ENCODE data around the gene APOL4.
A peak's percentile ranks its signal among the peaks of the same experiment; 100 is the strongest.

The APOL4 gene

DNA sequence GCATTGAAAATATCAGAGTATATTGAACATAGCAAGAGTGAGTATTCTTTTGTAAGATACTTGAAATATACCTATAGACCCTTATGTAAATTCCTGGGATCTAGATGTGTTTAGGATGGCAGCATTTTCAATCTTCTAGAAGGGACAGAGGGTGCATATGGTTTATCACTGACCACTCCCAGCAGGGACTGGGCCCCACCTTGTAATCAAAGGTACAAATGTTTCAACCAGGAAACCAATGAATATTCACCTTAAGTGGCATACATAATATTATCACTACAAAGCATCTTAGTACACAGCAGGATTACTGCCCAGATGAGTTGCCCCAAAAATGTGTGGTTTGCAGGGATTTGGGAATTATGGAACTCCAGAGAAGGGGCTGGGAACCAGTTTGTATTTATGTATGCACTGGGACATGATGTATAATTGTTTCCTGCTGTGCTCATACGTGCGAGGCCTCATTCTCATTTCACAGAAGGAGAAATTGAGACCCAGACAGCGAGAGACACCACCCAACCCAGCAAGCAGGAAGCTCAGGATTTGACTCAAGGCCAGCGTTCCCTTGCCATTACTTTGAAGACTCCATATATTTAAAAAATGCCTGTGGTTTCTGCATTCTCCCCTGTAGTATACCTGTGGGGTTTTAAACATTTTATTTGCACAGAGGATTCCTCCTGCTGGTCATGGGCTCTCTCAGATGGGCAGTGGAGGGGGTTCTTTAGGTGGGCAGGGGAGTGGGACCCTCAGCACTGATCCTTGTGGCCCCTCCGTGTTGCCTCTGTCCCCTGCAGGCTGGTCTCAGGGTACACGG, 5.2 kb downstream of the APOL4 start:
- no peak overlapping the region for H3K4me3 ChIP-seq (replicated peaks; ENCODE audit: low read depth, low read length)
- no peak for DNase-seq (ENCODE audit: low read depth)
- TF ChIP-seq, protein P1, sequence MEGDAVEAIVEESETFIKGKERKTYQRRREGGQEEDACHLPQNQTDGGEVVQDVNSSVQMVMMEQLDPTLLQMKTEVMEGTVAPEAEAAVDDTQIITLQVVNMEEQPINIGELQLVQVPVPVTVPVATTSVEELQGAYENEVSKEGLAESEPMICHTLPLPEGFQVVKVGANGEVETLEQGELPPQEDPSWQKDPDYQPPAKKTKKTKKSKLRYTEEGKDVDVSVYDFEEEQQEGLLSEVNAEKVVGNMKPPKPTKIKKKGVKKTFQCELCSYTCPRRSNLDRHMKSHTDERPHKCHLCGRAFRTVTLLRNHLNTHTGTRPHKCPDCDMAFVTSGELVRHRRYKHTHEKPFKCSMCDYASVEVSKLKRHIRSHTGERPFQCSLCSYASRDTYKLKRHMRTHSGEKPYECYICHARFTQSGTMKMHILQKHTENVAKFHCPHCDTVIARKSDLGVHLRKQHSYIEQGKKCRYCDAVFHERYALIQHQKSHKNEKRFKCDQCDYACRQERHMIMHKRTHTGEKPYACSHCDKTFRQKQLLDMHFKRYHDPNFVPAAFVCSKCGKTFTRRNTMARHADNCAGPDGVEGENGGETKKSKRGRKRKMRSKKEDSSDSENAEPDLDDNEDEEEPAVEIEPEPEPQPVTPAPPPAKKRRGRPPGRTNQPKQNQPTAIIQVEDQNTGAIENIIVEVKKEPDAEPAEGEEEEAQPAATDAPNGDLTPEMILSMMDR (IDR thresholded peaks at IDR 0.05; ENCODE audit: low read length, missing control alignments) = no peak

DNA sequence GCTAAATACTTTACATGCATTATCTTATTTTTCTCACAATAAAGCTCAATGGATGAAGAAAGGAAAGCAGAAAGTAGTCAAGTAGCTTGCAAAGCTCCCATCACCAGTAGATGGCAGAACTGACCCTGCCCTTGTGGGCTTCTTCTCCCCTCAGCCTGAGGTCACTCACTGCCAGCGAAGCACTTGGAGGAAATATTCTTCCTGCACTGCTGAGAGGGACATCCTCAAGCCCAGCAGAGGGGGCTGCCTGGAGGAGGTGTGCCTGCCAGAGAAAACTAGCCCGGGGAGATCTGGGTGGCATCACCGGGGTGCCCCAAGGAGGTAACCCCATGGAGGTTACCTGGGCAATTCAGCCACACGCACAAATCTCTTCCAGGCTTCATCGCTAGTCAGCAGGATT, 6.6 kb downstream of the APOL4 start:
- no peak overlapping the region for H3K4me3 ChIP-seq (replicated peaks; ENCODE audit: low read depth, low read length)
- peak; percentile 85 for DNase-seq (ENCODE audit: low read depth)
- TF ChIP-seq, protein P1 (IDR thresholded peaks at IDR 0.05; ENCODE audit: low read length, missing control alignments) = peak; percentile 85

DNA sequence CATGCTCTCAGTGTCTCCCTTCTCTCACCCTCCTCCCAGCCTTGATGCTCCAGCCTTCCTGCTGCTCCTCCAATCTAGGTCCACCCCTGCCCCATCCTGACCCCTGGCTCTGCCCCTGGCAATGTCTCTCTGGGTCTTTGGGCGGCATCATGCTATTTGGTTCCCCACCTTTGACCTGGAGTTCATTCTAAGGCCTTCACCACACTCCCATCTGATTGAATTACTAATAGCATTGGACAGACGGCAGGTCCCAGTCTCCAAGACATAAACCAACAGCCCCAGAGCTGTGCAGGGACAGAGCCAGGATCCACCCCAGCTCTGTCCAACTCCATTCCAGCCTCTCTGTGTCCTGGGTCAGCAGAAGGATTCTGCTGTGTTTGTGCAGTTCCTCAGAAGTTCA, 7.2 kb downstream of the APOL4 start:
- H3K4me3 ChIP-seq (replicated peaks; ENCODE audit: low read depth, low read length) = no peak overlapping the region
- TF ChIP-seq, protein P1 (IDR thresholded peaks at IDR 0.05; ENCODE audit: low read length, missing control alignments) = no peak
- no peak for DNase-seq (ENCODE audit: low read depth)

DNA sequence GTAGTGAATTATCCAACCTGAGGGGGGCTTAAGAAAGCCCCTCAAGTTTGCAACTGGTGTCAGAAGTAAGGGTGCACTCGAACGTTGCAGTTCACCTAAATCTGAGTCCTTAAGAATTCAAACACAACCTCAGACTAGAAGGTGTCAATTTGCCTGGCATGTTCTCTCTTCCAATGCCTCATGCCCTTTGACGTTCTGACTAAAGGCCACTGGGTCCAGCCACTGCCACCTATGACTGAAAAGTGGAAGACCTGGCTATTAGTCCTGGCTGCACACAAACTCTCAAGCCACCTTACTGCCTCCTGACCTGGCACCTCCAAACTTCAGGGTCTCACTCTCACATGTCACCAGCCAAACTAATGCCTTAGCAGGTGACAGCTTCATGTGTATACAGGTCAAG, 8.0 kb downstream of the APOL4 start:
- TF ChIP-seq, protein P1 (IDR thresholded peaks at IDR 0.05; ENCODE audit: low read length, missing control alignments) = no peak
- no peak overlapping the region for H3K4me3 ChIP-seq (replicated peaks; ENCODE audit: low read depth, low read length)
- DNase-seq (ENCODE audit: low read depth) = no peak

DNA sequence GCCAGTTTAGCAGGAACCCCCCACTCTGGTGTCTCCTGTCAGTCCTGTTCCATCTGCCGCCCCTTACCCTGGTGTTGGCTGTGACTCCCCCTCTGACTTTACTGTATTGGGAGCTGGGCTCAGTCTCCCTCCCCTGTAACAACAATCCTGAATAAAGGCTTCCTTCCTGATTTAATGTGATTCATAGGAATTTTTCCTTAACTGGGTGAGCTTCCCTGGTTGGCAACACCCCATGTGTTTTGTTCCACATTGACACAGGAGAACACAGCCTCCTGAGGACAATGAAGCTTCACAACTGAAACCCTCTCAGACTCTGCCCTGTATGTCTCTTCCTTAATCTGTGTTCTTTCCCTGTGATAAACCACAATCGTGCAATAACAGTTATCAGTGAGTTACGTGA, 8.4 kb downstream of the APOL4 start:
- H3K4me3 ChIP-seq (replicated peaks; ENCODE audit: low read depth, low read length) = no peak overlapping the region
- TF ChIP-seq, protein P1 (IDR thresholded peaks at IDR 0.05; ENCODE audit: low read length, missing control alignments) = no peak
- DNase-seq (ENCODE audit: low read depth) = no peak

DNA sequence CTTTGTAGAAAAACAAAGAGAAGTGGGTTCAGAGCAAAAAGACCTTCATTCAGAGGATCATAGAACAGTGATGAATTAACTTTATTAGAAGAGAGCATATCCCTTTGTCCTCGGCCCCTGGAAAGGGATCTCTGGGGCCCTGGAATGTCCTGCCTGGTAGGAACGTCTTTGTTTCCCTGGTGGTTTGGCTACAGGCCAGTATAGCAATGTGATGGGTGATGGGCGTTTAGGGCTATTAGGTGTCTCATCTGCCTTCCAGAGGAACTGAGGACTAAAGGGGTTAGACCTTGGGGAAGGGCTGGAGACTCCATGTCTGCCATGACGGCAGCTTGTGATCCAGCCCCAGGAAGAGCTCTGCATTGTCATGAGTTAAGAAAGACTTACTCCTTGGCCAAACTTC, 9.1 kb downstream of the APOL4 start:
- DNase-seq (ENCODE audit: low read depth) = peak; percentile 26
- H3K4me3 ChIP-seq (replicated peaks; ENCODE audit: low read depth, low read length) = no peak overlapping the region
- TF ChIP-seq, protein P1 (IDR thresholded peaks at IDR 0.05; ENCODE audit: low read length, missing control alignments) = no peak

Data from fibroblast of pulmonary artery (primary cell).